ENCODE measurements around the gene AOPEP. TPM values are rescaled to one million over a fixed set of nuclear protein-coding genes. Genes with fewer than 3 reads are reported as not detected.

AOPEP gene
- total and polyA plus RNA-seq, 2 of the 13 experiments (the other 11 are each of a cell fraction or from before 2014, with no cell fraction given): 22.2 to 41.6 TPM

DNA sequence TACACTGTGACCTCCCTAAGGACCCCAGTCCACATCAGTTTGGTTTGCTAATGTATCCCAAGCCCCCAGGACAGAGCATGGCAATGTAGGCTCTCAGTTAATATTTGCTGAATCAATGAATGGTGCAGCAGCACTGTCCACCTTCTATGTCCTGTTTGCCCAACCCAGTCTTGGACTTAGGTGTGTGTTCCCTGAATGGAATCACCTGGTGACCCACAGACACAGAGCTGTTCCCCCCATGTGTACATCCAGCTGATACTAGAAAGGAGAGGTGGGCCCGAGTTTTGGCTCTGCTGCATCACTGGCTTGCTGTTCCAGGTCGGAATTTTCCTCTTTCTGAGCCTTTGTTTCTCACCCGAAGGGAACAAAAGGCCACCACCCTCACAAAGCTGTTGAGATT is 180.2 kb downstream of the AOPEP start (continued):
- TF ChIP-seq, protein P1, sequence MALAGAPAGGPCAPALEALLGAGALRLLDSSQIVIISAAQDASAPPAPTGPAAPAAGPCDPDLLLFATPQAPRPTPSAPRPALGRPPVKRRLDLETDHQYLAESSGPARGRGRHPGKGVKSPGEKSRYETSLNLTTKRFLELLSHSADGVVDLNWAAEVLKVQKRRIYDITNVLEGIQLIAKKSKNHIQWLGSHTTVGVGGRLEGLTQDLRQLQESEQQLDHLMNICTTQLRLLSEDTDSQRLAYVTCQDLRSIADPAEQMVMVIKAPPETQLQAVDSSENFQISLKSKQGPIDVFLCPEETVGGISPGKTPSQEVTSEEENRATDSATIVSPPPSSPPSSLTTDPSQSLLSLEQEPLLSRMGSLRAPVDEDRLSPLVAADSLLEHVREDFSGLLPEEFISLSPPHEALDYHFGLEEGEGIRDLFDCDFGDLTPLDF (CRISPR knock-in tag; IDR thresholded peaks at IDR 0.05): no peak
- TF ChIP-seq SATB2 (CRISPR knock-in tag; IDR thresholded peaks at IDR 0.05) (no peak), AKAP8 (CRISPR knock-in tag; IDR thresholded peaks at IDR 0.05) (no peak), ZKSCAN5 (CRISPR knock-in tag; IDR thresholded peaks at IDR 0.05) (no peak), SNRNP70 (IDR thresholded peaks at IDR 0.05; ENCODE audit: low read depth, low read length) (no peak), GATA4 (IDR thresholded peaks at IDR 0.05; ENCODE audit: borderline replicate concordance, low read depth) (no peak), GTF3A (CRISPR knock-in tag; conservative IDR thresholded peaks at IDR 0.05) (no peak), ZSCAN31 (CRISPR knock-in tag; IDR thresholded peaks at IDR 0.05; ENCODE audit: low read depth) (0 out of 2 replicates have a peak, but pooled peaks have one; percentile 25), RFX3 (CRISPR knock-in tag; IDR thresholded peaks at IDR 0.05) (no peak), NFATC3 (CRISPR knock-in tag; IDR thresholded peaks at IDR 0.05) (no peak), ZMYM3 (CRISPR knock-in tag; IDR thresholded peaks at IDR 0.05) (peak; percentile 53; the same call in 1 of the 2 replicates), NPAS2 (CRISPR knock-in tag; IDR thresholded peaks at IDR 0.05; ENCODE audit: borderline replicate concordance) (no peak), ZBTB8A (CRISPR knock-in tag; IDR thresholded peaks at IDR 0.05; ENCODE audit: borderline replicate concordance, low read depth) (no peak), CENPX (CRISPR knock-in tag; IDR thresholded peaks at IDR 0.05) (no peak), FOXP1 (IDR thresholded peaks at IDR 0.05) (no peak), FOXP1 (CRISPR knock-in tag; IDR thresholded peaks at IDR 0.05) (peak; percentile 55), ZC3H13 (CRISPR knock-in tag; IDR thresholded peaks at IDR 0.05) (no peak)
- TF ChIP-seq, protein P2, sequence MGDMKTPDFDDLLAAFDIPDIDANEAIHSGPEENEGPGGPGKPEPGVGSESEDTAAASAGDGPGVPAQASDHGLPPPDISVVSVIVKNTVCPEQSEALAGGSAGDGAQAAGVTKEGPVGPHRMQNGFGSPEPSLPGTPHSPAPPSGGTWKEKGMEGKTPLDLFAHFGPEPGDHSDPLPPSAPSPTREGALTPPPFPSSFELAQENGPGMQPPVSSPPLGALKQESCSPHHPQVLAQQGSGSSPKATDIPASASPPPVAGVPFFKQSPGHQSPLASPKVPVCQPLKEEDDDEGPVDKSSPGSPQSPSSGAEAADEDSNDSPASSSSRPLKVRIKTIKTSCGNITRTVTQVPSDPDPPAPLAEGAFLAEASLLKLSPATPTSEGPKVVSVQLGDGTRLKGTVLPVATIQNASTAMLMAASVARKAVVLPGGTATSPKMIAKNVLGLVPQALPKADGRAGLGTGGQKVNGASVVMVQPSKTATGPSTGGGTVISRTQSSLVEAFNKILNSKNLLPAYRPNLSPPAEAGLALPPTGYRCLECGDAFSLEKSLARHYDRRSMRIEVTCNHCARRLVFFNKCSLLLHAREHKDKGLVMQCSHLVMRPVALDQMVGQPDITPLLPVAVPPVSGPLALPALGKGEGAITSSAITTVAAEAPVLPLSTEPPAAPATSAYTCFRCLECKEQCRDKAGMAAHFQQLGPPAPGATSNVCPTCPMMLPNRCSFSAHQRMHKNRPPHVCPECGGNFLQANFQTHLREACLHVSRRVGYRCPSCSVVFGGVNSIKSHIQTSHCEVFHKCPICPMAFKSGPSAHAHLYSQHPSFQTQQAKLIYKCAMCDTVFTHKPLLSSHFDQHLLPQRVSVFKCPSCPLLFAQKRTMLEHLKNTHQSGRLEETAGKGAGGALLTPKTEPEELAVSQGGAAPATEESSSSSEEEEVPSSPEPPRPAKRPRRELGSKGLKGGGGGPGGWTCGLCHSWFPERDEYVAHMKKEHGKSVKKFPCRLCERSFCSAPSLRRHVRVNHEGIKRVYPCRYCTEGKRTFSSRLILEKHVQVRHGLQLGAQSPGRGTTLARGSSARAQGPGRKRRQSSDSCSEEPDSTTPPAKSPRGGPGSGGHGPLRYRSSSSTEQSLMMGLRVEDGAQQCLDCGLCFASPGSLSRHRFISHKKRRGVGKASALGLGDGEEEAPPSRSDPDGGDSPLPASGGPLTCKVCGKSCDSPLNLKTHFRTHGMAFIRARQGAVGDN (CRISPR knock-in tag; IDR thresholded peaks at IDR 0.05): peak; percentile 2; the same call in 1 of the 2 replicates
- TF ChIP-seq, protein P3, sequence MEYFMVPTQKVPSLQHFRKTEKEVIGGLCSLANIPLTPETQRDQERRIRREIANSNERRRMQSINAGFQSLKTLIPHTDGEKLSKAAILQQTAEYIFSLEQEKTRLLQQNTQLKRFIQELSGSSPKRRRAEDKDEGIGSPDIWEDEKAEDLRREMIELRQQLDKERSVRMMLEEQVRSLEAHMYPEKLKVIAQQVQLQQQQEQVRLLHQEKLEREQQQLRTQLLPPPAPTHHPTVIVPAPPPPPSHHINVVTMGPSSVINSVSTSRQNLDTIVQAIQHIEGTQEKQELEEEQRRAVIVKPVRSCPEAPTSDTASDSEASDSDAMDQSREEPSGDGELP (IDR thresholded peaks at IDR 0.05; ENCODE audit: borderline replicate concordance, low read depth): peak; percentile 24; the same call in 1 of the 2 replicates
- TF ChIP-seq, protein P4, sequence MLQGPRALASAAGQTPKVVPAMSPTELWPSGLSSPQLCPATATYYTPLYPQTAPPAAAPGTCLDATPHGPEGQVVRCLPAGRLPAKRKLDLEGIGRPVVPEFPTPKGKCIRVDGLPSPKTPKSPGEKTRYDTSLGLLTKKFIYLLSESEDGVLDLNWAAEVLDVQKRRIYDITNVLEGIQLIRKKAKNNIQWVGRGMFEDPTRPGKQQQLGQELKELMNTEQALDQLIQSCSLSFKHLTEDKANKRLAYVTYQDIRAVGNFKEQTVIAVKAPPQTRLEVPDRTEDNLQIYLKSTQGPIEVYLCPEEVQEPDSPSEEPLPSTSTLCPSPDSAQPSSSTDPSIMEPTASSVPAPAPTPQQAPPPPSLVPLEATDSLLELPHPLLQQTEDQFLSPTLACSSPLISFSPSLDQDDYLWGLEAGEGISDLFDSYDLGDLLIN (CRISPR knock-in tag; IDR thresholded peaks at IDR 0.05; ENCODE audit: borderline replicate concordance): no peak
- TF ChIP-seq, protein P5, sequence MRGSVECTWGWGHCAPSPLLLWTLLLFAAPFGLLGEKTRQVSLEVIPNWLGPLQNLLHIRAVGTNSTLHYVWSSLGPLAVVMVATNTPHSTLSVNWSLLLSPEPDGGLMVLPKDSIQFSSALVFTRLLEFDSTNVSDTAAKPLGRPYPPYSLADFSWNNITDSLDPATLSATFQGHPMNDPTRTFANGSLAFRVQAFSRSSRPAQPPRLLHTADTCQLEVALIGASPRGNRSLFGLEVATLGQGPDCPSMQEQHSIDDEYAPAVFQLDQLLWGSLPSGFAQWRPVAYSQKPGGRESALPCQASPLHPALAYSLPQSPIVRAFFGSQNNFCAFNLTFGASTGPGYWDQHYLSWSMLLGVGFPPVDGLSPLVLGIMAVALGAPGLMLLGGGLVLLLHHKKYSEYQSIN (CRISPR knock-in tag; IDR thresholded peaks at IDR 0.05; ENCODE audit: borderline replicate concordance): no peak
- TF ChIP-seq, protein P6, sequence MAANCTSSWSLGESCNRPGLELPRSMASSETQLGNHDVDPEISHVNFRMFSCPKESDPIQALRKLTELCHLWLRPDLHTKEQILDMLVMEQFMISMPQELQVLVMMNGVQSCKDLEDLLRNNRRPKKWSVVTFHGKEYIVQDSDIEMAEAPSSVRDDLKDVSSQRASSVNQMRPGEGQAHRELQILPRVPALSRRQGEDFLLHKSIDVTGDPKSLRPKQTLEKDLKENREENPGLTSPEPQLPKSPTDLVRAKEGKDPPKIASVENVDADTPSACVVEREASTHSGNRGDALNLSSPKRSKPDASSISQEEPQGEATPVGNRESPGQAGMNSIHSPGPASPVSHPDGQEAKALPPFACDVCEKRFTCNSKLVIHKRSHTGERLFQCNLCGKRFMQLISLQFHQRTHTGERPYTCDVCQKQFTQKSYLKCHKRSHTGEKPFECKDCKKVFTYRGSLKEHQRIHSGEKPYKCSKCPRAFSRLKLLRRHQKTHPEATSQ (CRISPR knock-in tag; IDR thresholded peaks at IDR 0.05; ENCODE audit: borderline replicate concordance): no peak
